Neutrophil (primary cell): ENCODE measurements around the gene FSTL4.

Source experiments
- H3K27ac ChIP-seq: fragments of 200-600 bp; sonication (generic); 2 replicates; pipeline ENCODE4 v1.5.1; 2016; ENCODE audit warnings: mild to moderate bottlenecking, moderate library complexity
- H3K27me3 ChIP-seq: fragments of 200-600 bp; sonication (generic); 2 replicates; pipeline ENCODE4 v1.6.0; 2016; ENCODE audit warnings: mild to moderate bottlenecking
- H3K36me3 ChIP-seq: fragments of 200-600 bp; sonication (generic); 2 replicates; pipeline ENCODE4 v1.5.1; 2017
- H3K4me1 ChIP-seq, 2 experiments: fragments of 200-600 bp in 1 of 2; sonication (generic) in 1 of 2; 1 replicate in 1 of 2; 2 replicates in 1 of 2; pipeline versions ENCODE4 v1.5.1 to v1.6.1; 2013 to 2016; ENCODE audit warnings: low read depth in 1 of 2, low read length in 1 of 2, mild to moderate bottlenecking in 1 of 2, moderate library complexity in 1 of 2; ENCODE audit not compliant: control insufficient read depth in 1 of 2, insufficient read depth in 1 of 2
- H3K4me3 ChIP-seq, 2 experiments: fragments of 200-600 bp in 1 of 2; sonication (generic) in 1 of 2; 1 replicate in 1 of 2; 2 replicates in 1 of 2; pipeline ENCODE4 v1.5.1; 2013 to 2016; ENCODE audit warnings: low read depth in 1 of 2, low read length in 1 of 2, mild to moderate bottlenecking in 1 of 2, moderate library complexity in 1 of 2
- H3K9me3 ChIP-seq: fragments of 200-600 bp; sonication (generic); 2 replicates; pipeline ENCODE4 v1.5.1; 2016
- CTCF ChIP-seq: fragments of 200-600 bp; sonication (generic); IDR thresholded peaks from 2 replicates; pipeline ENCODE4 v1.5.1; 2016; ENCODE audit warnings: antibody characterized with exemption

FSTL4 gene

DNA sequence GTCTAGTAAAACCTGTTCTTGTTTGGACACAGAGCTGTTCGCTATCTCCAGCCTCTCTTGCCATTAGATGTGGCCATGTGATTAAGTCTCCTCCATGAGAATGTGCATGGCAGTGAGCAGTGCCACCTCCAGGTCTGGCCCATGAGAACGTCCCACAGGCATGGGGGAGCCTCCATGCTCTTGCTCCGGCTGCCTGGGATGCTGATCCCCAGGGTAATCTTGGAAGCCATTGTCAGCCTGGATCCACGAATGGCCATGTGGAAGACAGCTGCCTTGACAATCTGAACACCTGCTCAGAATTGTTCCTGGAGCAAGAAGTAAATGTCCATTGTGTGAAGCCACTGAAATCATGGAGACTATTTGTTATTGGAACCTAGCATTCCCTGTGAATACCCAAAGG, 83.5 kb downstream of the FSTL4 start:
- H3K36me3 ChIP-seq = no peaks in the 10 kb centered on the region
- H3K27ac ChIP-seq = no peak overlapping the region
- H3K27me3 ChIP-seq = no peaks in the 10 kb centered on the region
- H3K9me3 ChIP-seq = no peaks in the 10 kb centered on the region
- no peak for TF ChIP-seq CTCF
- H3K4me3 ChIP-seq = no peak overlapping the region
- no peaks in the 10 kb centered on the region for H3K4me1 ChIP-seq

- no peak for TF ChIP-seq CTCF
- Histone ChIP-seq H3K4me3 (no peak overlapping the region), H3K9me3 (no peaks in the 10 kb centered on the region), H3K27me3 (no peaks in the 10 kb centered on the region), H3K4me1 (no peaks in the 10 kb centered on the region), H3K36me3 (no peaks in the 10 kb centered on the region), H3K27ac (no peak overlapping the region)
These were observed 85.0 kb downstream of the FSTL4 start for GRCh38 chr5:133527311-133527710.

- H3K27ac ChIP-seq = no peak overlapping the region
- peaks cover 6% of the 10 kb centered on the region for H3K27me3 ChIP-seq
- H3K36me3 ChIP-seq = no peaks in the 10 kb centered on the region
- H3K9me3 ChIP-seq = no peaks in the 10 kb centered on the region
- H3K4me1 ChIP-seq = no peaks in the 10 kb centered on the region
- no peak for TF ChIP-seq CTCF
- H3K4me3 ChIP-seq = no peak overlapping the region
These were observed 86.0 kb downstream of the FSTL4 start for GRCh38 chr5:133526368-133526767.

GRCh38 chr5:133525126-133525525, 87.2 kb downstream of the FSTL4 start:
- H3K9me3 ChIP-seq = no peaks in the 10 kb centered on the region
- TF ChIP-seq CTCF = no peak
- no peaks in the 10 kb centered on the region for H3K36me3 ChIP-seq
- H3K4me3 ChIP-seq = no peak overlapping the region
- peaks cover under 1 to 6% of the 10 kb centered on the region in 2 experiments for H3K4me1 ChIP-seq
- H3K27ac ChIP-seq = no peak overlapping the region
- peaks cover 6% of the 10 kb centered on the region for H3K27me3 ChIP-seq

GRCh38 chr5:133524666-133525065, 87.7 kb downstream of the FSTL4 start:
- no peak for TF ChIP-seq CTCF
- Histone ChIP-seq H3K4me3 (no peak overlapping the region), H3K27me3 (peaks cover 6% of the 10 kb centered on the region), H3K36me3 (no peaks in the 10 kb centered on the region), H3K9me3 (no peaks in the 10 kb centered on the region), H3K4me1 (peaks cover 5 to 11% of the 10 kb centered on the region in 2 experiments), H3K27ac (no peak overlapping the region)
